HS-5 (cell line): ENCODE measurements around the gene KLF9.

Experiments
- DNase-seq: peaks from one replicate; pipeline ENCODE4 v3.0.0-alpha.2; 2012; ENCODE audit warnings: low read depth

The KLF9 gene

GRCh38 chr9:70355801-70356200 lies 58.7 kb downstream of the KLF9 start:
- DNase-seq, result no peak

GRCh38 chr9:70352802-70353201 lies 61.7 kb downstream of the KLF9 start:
- no peak for DNase-seq

GRCh38 chr9:70352356-70352755 lies 62.1 kb downstream of the KLF9 start:
- DNase-seq, result no peak

GRCh38 chr9:70347046-70347445 lies 67.4 kb downstream of the KLF9 start:
- DNase-seq, result no peak

GRCh38 chr9:70340572-70340971 lies 73.9 kb downstream of the KLF9 start:
- no peak for DNase-seq
